ENCODE measurements around the gene PPP1R12B.

DNA sequence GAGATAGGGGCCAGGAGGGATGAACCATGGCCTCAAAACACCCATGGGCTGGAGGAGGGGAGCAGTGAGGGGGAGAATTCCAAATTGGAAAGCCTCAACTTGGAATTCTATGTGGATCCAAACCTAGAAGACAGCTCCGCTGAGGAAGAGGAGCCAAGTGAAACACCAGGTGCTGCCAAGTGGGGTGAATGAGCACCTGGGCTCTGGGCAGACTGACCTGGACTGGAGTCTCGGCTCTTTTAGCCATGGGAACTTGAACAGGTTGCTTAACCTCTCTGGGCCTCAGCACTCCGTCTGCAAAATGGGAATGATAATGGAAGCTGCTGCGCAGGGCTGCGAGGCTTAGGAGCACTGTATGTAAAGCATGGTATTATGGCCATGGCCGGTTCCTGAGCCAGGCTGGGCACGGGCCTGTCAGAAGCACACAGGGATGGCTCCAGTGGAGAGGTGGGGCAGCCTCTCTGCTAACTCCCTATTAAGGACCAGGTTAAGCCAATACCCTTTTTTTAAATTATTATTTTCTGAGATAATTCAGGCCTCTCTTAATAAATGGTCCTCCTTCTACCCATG, 280.2 kb downstream of the PPP1R12B start:
- TF ChIP-seq, protein P1, sequence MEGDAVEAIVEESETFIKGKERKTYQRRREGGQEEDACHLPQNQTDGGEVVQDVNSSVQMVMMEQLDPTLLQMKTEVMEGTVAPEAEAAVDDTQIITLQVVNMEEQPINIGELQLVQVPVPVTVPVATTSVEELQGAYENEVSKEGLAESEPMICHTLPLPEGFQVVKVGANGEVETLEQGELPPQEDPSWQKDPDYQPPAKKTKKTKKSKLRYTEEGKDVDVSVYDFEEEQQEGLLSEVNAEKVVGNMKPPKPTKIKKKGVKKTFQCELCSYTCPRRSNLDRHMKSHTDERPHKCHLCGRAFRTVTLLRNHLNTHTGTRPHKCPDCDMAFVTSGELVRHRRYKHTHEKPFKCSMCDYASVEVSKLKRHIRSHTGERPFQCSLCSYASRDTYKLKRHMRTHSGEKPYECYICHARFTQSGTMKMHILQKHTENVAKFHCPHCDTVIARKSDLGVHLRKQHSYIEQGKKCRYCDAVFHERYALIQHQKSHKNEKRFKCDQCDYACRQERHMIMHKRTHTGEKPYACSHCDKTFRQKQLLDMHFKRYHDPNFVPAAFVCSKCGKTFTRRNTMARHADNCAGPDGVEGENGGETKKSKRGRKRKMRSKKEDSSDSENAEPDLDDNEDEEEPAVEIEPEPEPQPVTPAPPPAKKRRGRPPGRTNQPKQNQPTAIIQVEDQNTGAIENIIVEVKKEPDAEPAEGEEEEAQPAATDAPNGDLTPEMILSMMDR (IDR thresholded peaks at IDR 0.05), result no peak
- TF ChIP-seq POLR2A (IDR thresholded peaks at IDR 0.05), result no peak
- no peak for TF ChIP-seq EP300 (IDR thresholded peaks at IDR 0.05)
- no peak for TF ChIP-seq POLR2AphosphoS5 (IDR thresholded peaks at IDR 0.05)

All from gastroesophageal sphincter (tissue), 3 donors.